Measurements from ENCODE around the gene PSMB7.

DNA sequence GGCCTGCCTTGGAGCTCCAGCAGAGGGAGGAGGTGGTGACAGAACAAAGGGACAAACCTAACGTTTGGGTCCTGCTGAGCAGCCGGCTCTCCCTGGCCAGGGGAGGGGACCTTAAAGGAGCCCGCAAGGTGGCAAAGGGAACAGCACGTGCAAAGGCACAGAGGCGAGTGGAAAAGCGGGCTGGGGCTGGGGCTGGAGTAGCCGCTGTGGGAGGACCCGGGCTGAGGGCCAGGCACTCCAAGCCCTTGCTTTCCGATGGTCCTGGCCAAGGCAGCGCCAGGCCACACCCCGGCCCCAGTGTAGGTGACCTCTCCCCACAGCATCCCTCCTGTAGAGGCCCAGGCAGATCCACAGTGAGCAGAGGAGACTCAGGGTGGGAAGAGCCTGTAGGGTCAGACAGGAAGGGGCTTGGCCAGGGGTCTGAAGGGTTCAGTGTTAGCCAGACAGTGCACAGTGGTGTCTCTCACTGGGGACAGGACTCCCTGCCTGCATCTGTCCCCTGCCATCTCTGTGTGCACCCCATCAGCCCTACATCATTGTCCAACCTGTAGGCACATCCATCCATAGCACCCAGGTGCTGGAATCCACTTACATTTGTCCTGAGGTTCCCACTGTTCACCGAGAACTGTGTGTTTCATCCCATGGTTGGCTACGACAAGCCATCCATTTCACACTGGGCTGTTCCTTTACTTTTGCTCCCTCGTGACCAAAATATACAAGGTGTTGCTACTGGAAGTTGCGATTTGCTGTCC lies 80.5 kb downstream of the PSMB7 start:
- TF ChIP-seq, protein P1, sequence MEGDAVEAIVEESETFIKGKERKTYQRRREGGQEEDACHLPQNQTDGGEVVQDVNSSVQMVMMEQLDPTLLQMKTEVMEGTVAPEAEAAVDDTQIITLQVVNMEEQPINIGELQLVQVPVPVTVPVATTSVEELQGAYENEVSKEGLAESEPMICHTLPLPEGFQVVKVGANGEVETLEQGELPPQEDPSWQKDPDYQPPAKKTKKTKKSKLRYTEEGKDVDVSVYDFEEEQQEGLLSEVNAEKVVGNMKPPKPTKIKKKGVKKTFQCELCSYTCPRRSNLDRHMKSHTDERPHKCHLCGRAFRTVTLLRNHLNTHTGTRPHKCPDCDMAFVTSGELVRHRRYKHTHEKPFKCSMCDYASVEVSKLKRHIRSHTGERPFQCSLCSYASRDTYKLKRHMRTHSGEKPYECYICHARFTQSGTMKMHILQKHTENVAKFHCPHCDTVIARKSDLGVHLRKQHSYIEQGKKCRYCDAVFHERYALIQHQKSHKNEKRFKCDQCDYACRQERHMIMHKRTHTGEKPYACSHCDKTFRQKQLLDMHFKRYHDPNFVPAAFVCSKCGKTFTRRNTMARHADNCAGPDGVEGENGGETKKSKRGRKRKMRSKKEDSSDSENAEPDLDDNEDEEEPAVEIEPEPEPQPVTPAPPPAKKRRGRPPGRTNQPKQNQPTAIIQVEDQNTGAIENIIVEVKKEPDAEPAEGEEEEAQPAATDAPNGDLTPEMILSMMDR (IDR thresholded peaks at IDR 0.05; ENCODE audit: low read depth, low read length, poor library complexity, severe bottlenecking), result no peak
- no peak for TF ChIP-seq EZH2phosphoT487 (IDR thresholded peaks at IDR 0.05; ENCODE audit: borderline replicate concordance, low read length)

All from DOHH2 (cell line).